HepG2 (cell line): ENCODE data around the gene OR13J1. TPM values are rescaled to one million over a fixed set of nuclear protein-coding genes. Genes with fewer than 3 reads are reported as not detected.

ENCODE experiments used
- ARID2 ChIP-seq: sonication (generic); formaldehyde crosslinking; IDR thresholded peaks from 2 replicates; pipeline ENCODE4 v1.8.1; 2022; ENCODE audit warnings: mild to moderate bottlenecking, missing genetic modification reagents, borderline replicate concordance
- FOXA3 ChIP-seq: IDR thresholded peaks from 2 replicates; pipeline ENCODE4 v1.6.1; 2016; ENCODE audit warnings: missing genetic modification reagents, missing compliant biosample characterization
- NFE2L2 ChIP-seq: fragments of 150-350 bp; IDR thresholded peaks from 2 replicates; pipeline ENCODE4 v1.6.1; 2014; ENCODE audit warnings: low read length
- TOPORS ChIP-seq: sonication (generic); formaldehyde crosslinking; IDR thresholded peaks from 2 replicates; pipeline ENCODE4 v1.8.0; 2023; ENCODE audit warnings: mild to moderate bottlenecking, missing genetic modification reagents
- ZBTB1 ChIP-seq: sonication (generic); formaldehyde crosslinking; IDR thresholded peaks from 2 replicates; pipeline ENCODE4 v1.4.0; 2020; ENCODE audit warnings: missing genetic modification reagents, borderline replicate concordance
- ZBTB40 ChIP-seq, 2 experiments: fragments of 450-650 bp in 1 of 2; sonication (generic) in 1 of 2; formaldehyde crosslinking in 1 of 2; IDR thresholded peaks; 2 replicates each; pipeline versions ENCODE4 v1.6.1 to v1.8.0; 2016 to 2022; ENCODE audit warnings: antibody characterized with exemption in 1 of 2, mild to moderate bottlenecking in 1 of 2, missing genetic modification reagents in 1 of 2
- ZBTB43 ChIP-seq: sonication (generic); formaldehyde crosslinking; conservative IDR thresholded peaks from 2 replicates; pipeline ENCODE4 v1.4.0; 2020; ENCODE audit warnings: missing genetic modification reagents
- ZBTB7B ChIP-seq: sonication (generic); formaldehyde crosslinking; IDR thresholded peaks from 2 replicates; pipeline ENCODE4 v1.4.0; 2020; ENCODE audit warnings: missing genetic modification reagents
- ZNF136 ChIP-seq: sonication (generic); formaldehyde crosslinking; IDR thresholded peaks from 2 replicates; pipeline ENCODE4 v1.8.1; 2022; ENCODE audit warnings: low read depth, mild to moderate bottlenecking, moderate library complexity, missing genetic modification reagents
- ZNF510 ChIP-seq: sonication (generic); formaldehyde crosslinking; IDR thresholded peaks from 2 replicates; pipeline ENCODE4 v1.4.0; 2020; ENCODE audit warnings: low read depth, mild to moderate bottlenecking, missing genetic modification reagents
- ZNF672 ChIP-seq: sonication (generic); formaldehyde crosslinking; IDR thresholded peaks from 2 replicates; pipeline ENCODE4 v1.8.1; 2022; ENCODE audit warnings: missing genetic modification reagents
- polyA plus RNA-seq, 8 experiments: library from polyadenylated mRNA; depleted of rRNA in 3 of 8; stranded (reverse) in 7 of 8; unstranded in 1 of 8; fragments of >200 nt; fragmentation: Illumina TruSeq in 4 of 8; extraction: Trizol in 4 of 8; gene quantifications; 2 replicates each; pipeline versions ENCODE4 v1.2.1 to v1.2.3, GENCODE V29; 2011 to 2016; ENCODE audit warnings: low read depth in 4 of 8, missing spikeins in 1 of 8, mixed read lengths in 1 of 8; ENCODE audit not compliant: insufficient read depth in 1 of 8
- total RNA-seq, 5 experiments: library from RNA; depleted of rRNA; stranded (reverse); fragments of >200 nt; fragmentation: Illumina TruSeq; extraction: Trizol; gene quantifications; 2 replicates each; pipeline ENCODE4 v1.2.3, GENCODE V29; 2016; ENCODE audit warnings: low read depth in 1 of 5

OR13J1 gene
- total and polyA plus RNA-seq, 2 of the 13 experiments (the other 11 are each of a cell fraction or from before 2014, with no cell fraction given) = not detected

- no peak for TF ChIP-seq ZBTB40 (IDR thresholded peaks at IDR 0.05)
- TF ChIP-seq ZBTB40 (CRISPR knock-in tag; IDR thresholded peaks at IDR 0.05) = no peak
- TF ChIP-seq ZBTB43 (CRISPR knock-in tag) = no peak
- no peak for TF ChIP-seq ZBTB1 (CRISPR knock-in tag)
- no peak for TF ChIP-seq NFE2L2
- no peak for TF ChIP-seq ZNF510 (CRISPR knock-in tag)
- no peak for TF ChIP-seq ZNF672 (CRISPR knock-in tag)
- TF ChIP-seq TOPORS (CRISPR knock-in tag) = no peak
- TF ChIP-seq FOXA3 = no peak
- no peak for TF ChIP-seq ZNF136 (CRISPR knock-in tag)
- no peak for TF ChIP-seq ARID2 (CRISPR knock-in tag)
- no peak for TF ChIP-seq ZBTB7B
Measured at GRCh38 chr9:35822926-35823325, 47.3 kb downstream of the OR13J1 start (continued).
